Brain microvascular endothelial cell (primary cell): Measurements from ENCODE around the gene BCAR3.
A peak's percentile ranks its signal among the peaks of the same experiment; 100 is the strongest.

ENCODE experiments used
- DNase-seq: peaks from one replicate; pipeline ENCODE4 v3.0.0-alpha.2; 2020
- H3K27ac ChIP-seq: fragments of 250-450 bp; sonication (Bioruptor Pico); 2 replicates; pipeline ENCODE4 v1.5.1; 2020; ENCODE audit warnings: mild to moderate bottlenecking, moderate library complexity
- H3K27me3 ChIP-seq: fragments of 250-450 bp; sonication (Bioruptor Pico); replicated peaks from 2 replicates; pipeline ENCODE4 v1.5.1; 2020; ENCODE audit warnings: mild to moderate bottlenecking
- H3K36me3 ChIP-seq: fragments of 250-450 bp; sonication (Bioruptor Pico); replicated peaks from 2 replicates; pipeline ENCODE4 v1.5.1; 2020; ENCODE audit warnings: mild to moderate bottlenecking
- H3K4me3 ChIP-seq: 2 replicates; pipeline ENCODE4 v1.5.1; 2011; ENCODE audit warnings: low read depth, mild to moderate bottlenecking, control low read depth, low read length, moderate library complexity
- CTCF ChIP-seq: IDR thresholded peaks from 2 replicates; pipeline ENCODE4 v1.5.1; 2011; ENCODE audit warnings: low read depth, mild to moderate bottlenecking, moderate library complexity, low read length, control low read depth, inconsistent platforms; ENCODE audit errors: missing control alignments
- in situ Hi-C: cut with HindIII; loops from 2 replicates; pipeline ENCODE4 v1.10.0; 2017; ENCODE audit warnings: low sequenced_read_pairs, low pct_ligation_motif_present

The BCAR3 gene

GRCh38 chr1:93694039-93694438 is 12.4 kb upstream of the BCAR3 start:
- Histone ChIP-seq H3K4me3 (no peak overlapping the region), H3K36me3 (no peaks in the 10 kb centered on the region), H3K27ac (no peak overlapping the region), H3K27me3 (no peaks in the 10 kb centered on the region)
- in situ Hi-C loops: no loop called here
- no peak for TF ChIP-seq CTCF
- DNase-seq: no peak

- in situ Hi-C loops: no loop called here
- Histone ChIP-seq H3K4me3 (no peak overlapping the region), H3K27ac (peak overlapping the region; percentile 72), H3K36me3 (no peaks in the 10 kb centered on the region), H3K27me3 (no peaks in the 10 kb centered on the region)
- peak; percentile 75 for DNase-seq
- TF ChIP-seq CTCF: no peak
Observed at GRCh38 chr1:93692983-93693591, 11.4 kb upstream of the BCAR3 start.

- Histone ChIP-seq H3K36me3 (no peaks in the 10 kb centered on the region), H3K27ac (peak overlapping the region; percentile 72), H3K4me3 (no peak overlapping the region), H3K27me3 (no peaks in the 10 kb centered on the region)
- no peak for TF ChIP-seq CTCF
- DNase-seq: no peak
- in situ Hi-C loops: no loop called here
Observed at GRCh38 chr1:93692451-93692861, 10.8 kb upstream of the BCAR3 start.

GRCh38 chr1:93692026-93692425 is 10.4 kb upstream of the BCAR3 start:
- H3K27ac ChIP-seq: no peak overlapping the region
- in situ Hi-C loops: no loop called here
- no peak for TF ChIP-seq CTCF
- DNase-seq: no peak
- no peaks in the 10 kb centered on the region for H3K27me3 ChIP-seq
- H3K36me3 ChIP-seq: no peaks in the 10 kb centered on the region
- no peak overlapping the region for H3K4me3 ChIP-seq

- no peaks in the 10 kb centered on the region for H3K36me3 ChIP-seq
- in situ Hi-C loops: no loop called here
- TF ChIP-seq CTCF: no peak
- H3K27me3 ChIP-seq: no peaks in the 10 kb centered on the region
- H3K27ac ChIP-seq: no peak overlapping the region
- H3K4me3 ChIP-seq: no peak overlapping the region
- no peak for DNase-seq
Observed at GRCh38 chr1:93690921-93691789, 9.5 kb upstream of the BCAR3 start.

GRCh38 chr1:93690341-93690740 is 8.7 kb upstream of the BCAR3 start:
- no peak overlapping the region for H3K4me3 ChIP-seq
- DNase-seq: no peak
- no peak overlapping the region for H3K27ac ChIP-seq
- no peaks in the 10 kb centered on the region for H3K27me3 ChIP-seq
- in situ Hi-C loops: no loop called here
- no peak for TF ChIP-seq CTCF
- no peaks in the 10 kb centered on the region for H3K36me3 ChIP-seq
